Central memory CD8-positive, alpha-beta T cell (primary cell): Measurements from ENCODE around the gene NLK.
"Not testable (repeated sequence)": the region's sequence is repeated elsewhere in the genome, so short reads cannot be mapped to it uniquely, and the experiment has no call there.

Source experiments
- ATAC-seq: fragments of 150-1000 bp; cut with Tn5 transposase; replicated peaks from 2 replicates; pipeline ENCODE4 v1.10.0; 2022; ENCODE audit warnings: mild to moderate bottlenecking, moderate FRiP score, moderate number of reproducible peaks; ENCODE audit not compliant: poor library complexity, severe bottlenecking; ENCODE audit errors: extremely low read depth
- DNase-seq, 2 donors: peaks; one replicate each; pipeline ENCODE4 v3.0.0; 2021; ENCODE audit warnings: low spot score in 2 of 2
- H3K27ac Mint-ChIP-seq: one replicate; pipeline ENCODE4 v1.8.0; 2022; ENCODE audit warnings: low read depth, mild to moderate bottlenecking, moderate library complexity, mixed read lengths
- H3K27me3 Mint-ChIP-seq: one replicate; pipeline ENCODE4 v1.8.0; 2022; ENCODE audit warnings: mixed read lengths
- H3K36me3 Mint-ChIP-seq: one replicate; pipeline ENCODE4 v1.8.0; 2022; ENCODE audit warnings: mild to moderate bottlenecking, moderate library complexity, mixed read lengths; ENCODE audit not compliant: insufficient read depth
- H3K4me1 Mint-ChIP-seq: one replicate; pipeline ENCODE4 v1.8.0; 2022; ENCODE audit warnings: mixed read lengths
- H3K4me3 Mint-ChIP-seq: one replicate; pipeline ENCODE4 v1.8.0; 2022; ENCODE audit warnings: mild to moderate bottlenecking, moderate library complexity, mixed read lengths
- H3K9me3 Mint-ChIP-seq: one replicate; pipeline ENCODE4 v1.8.0; 2022; ENCODE audit warnings: mixed read lengths

Gene NLK

GRCh38 chr17:28018439-28019070 lies 23.9 kb upstream of the NLK start:
- Mint-ChIP-seq H3K36me3 (no peaks in the 10 kb centered on the region), H3K4me1 (no peaks in the 10 kb centered on the region), H3K9me3 (no peaks in the 10 kb centered on the region), H3K27ac (no peak overlapping the region), H3K27me3 (peaks cover 29% of the 10 kb centered on the region), H3K4me3 (no peak overlapping the region)
- DNase-seq: no peak
- no peak for ATAC-seq

GRCh38 chr17:28020515-28020914 lies 22.0 kb upstream of the NLK start:
- Mint-ChIP-seq H3K4me1 (no peaks in the 10 kb centered on the region), H3K27ac (no peak overlapping the region), H3K36me3 (no peaks in the 10 kb centered on the region), H3K27me3 (peaks cover 26% of the 10 kb centered on the region), H3K4me3 (no peak overlapping the region), H3K9me3 (no peaks in the 10 kb centered on the region)
- ATAC-seq (no peak), DNase-seq (no peak)

GRCh38 chr17:28029044-28029443 lies 13.4 kb upstream of the NLK start:
- no peak for DNase-seq
- Mint-ChIP-seq H3K27me3 (no peaks in the 10 kb centered on the region), H3K4me3 (no peak overlapping the region), H3K27ac (no peak overlapping the region), H3K9me3 (no peaks in the 10 kb centered on the region), H3K4me1 (no peaks in the 10 kb centered on the region), H3K36me3 (no peaks in the 10 kb centered on the region)
- no peak for ATAC-seq

GRCh38 chr17:28030386-28030785 lies 12.1 kb upstream of the NLK start:
- Mint-ChIP-seq H3K4me1 (no peaks in the 10 kb centered on the region), H3K9me3 (no peaks in the 10 kb centered on the region), H3K27me3 (no peaks in the 10 kb centered on the region)

GRCh38 chr17:28031174-28031573 lies 11.3 kb upstream of the NLK start:
- Mint-ChIP-seq H3K4me3 (no peak overlapping the region), H3K4me1 (no peaks in the 10 kb centered on the region), H3K27me3 (no peaks in the 10 kb centered on the region), H3K9me3 (no peaks in the 10 kb centered on the region), H3K36me3 (no peaks in the 10 kb centered on the region), H3K27ac (no peak overlapping the region)
- DNase-seq (no peak), ATAC-seq (no peak)

More at GRCh38 chr17:28030386-28030785, 12.1 kb upstream of the NLK start:
- no peak for DNase-seq
- ATAC-seq: no peak
- no peaks in the 10 kb centered on the region for H3K36me3 Mint-ChIP-seq
- no peak overlapping the region for H3K27ac Mint-ChIP-seq
- no peak overlapping the region for H3K4me3 Mint-ChIP-seq

- H3K4me3 Mint-ChIP-seq: no peak overlapping the region
- no peaks in the 10 kb centered on the region for H3K27me3 Mint-ChIP-seq
- DNase-seq (no peak), ATAC-seq (no peak)
- no peaks in the 10 kb centered on the region for H3K9me3 Mint-ChIP-seq
- H3K4me1 Mint-ChIP-seq: no peaks in the 10 kb centered on the region
- H3K36me3 Mint-ChIP-seq: no peaks in the 10 kb centered on the region
- H3K27ac Mint-ChIP-seq: no peak overlapping the region
These were observed 8.3 kb upstream of the NLK start for GRCh38 chr17:28033972-28034714.

- H3K4me3 Mint-ChIP-seq, H3K27me3 Mint-ChIP-seq, ATAC-seq, H3K36me3 Mint-ChIP-seq, H3K27ac Mint-ChIP-seq, DNase-seq, H3K9me3 Mint-ChIP-seq, H3K4me1 Mint-ChIP-seq: not testable (repeated sequence)
These were observed 7.0 kb upstream of the NLK start for GRCh38 chr17:28035452-28035851.

- not testable (repeated sequence) for H3K36me3 Mint-ChIP-seq, H3K9me3 Mint-ChIP-seq, H3K4me3 Mint-ChIP-seq, H3K27me3 Mint-ChIP-seq, H3K27ac Mint-ChIP-seq, H3K4me1 Mint-ChIP-seq, ATAC-seq, DNase-seq
These were observed 6.6 kb upstream of the NLK start for GRCh38 chr17:28035884-28036283.

GRCh38 chr17:28038802-28039201 lies 3.7 kb upstream of the NLK start:
- DNase-seq (no peak), ATAC-seq (no peak)
- no peaks in the 10 kb centered on the region for H3K27me3 Mint-ChIP-seq
- no peaks in the 10 kb centered on the region for H3K9me3 Mint-ChIP-seq
- H3K36me3 Mint-ChIP-seq: peaks cover 9% of the 10 kb centered on the region
- H3K4me3 Mint-ChIP-seq: no peak overlapping the region
- H3K27ac Mint-ChIP-seq: no peak overlapping the region
- H3K4me1 Mint-ChIP-seq: peaks cover 30% of the 10 kb centered on the region

GRCh38 chr17:28039251-28039650 lies 3.2 kb upstream of the NLK start:
- no peak for ATAC-seq
- Mint-ChIP-seq H3K36me3 (peaks cover 9% of the 10 kb centered on the region), H3K27ac (no peak overlapping the region), H3K9me3 (no peaks in the 10 kb centered on the region), H3K27me3 (no peaks in the 10 kb centered on the region), H3K4me3 (no peak overlapping the region), H3K4me1 (peaks cover 34% of the 10 kb centered on the region)
- no peak for DNase-seq

GRCh38 chr17:28040406-28040805 lies 2.1 kb upstream of the NLK start:
- Mint-ChIP-seq H3K4me1 (peaks cover 46% of the 10 kb centered on the region), H3K36me3 (peaks cover 9% of the 10 kb centered on the region), H3K9me3 (no peaks in the 10 kb centered on the region), H3K27me3 (no peaks in the 10 kb centered on the region), H3K27ac (peak overlapping the region; percentile 88), H3K4me3 (peak overlapping the region; percentile 89)
- DNase-seq (no peak), ATAC-seq (no peak)

GRCh38 chr17:28041068-28041843 lies 1.2 kb upstream of the NLK start:
- ATAC-seq (peak; percentile 96), DNase-seq (peak; percentile 98 to 99)
- H3K4me3 Mint-ChIP-seq: peak overlapping the region; percentile 89
- peaks cover 9% of the 10 kb centered on the region for H3K36me3 Mint-ChIP-seq
- peaks cover 54% of the 10 kb centered on the region for H3K4me1 Mint-ChIP-seq
- H3K9me3 Mint-ChIP-seq: no peaks in the 10 kb centered on the region
- peak overlapping the region; percentile 88 for H3K27ac Mint-ChIP-seq
- no peaks in the 10 kb centered on the region for H3K27me3 Mint-ChIP-seq
